Panc1 (cell line): Measurements from ENCODE around the gene CCDC102A. TPM values are rescaled to one million over a fixed set of nuclear protein-coding genes. Genes with fewer than 3 reads are reported as not detected.

ENCODE experiments used
- ATAC-seq: fragments of 200-7000 bp; cut with Tn5 transposase; 2 replicates; pipeline ENCODE4 v1.9.1; 2020; ENCODE audit warnings: mild to moderate bottlenecking, moderate library complexity
- BruUV-seq: library from RNA; stranded (reverse); fragments of 400-500 nt; replicated peaks from 2 replicates; lab custom pipeline; 2021; lab: Mats Ljungman, UMichigan
- CTCF ChIA-PET: fragments of 300-600 bp; sonication (Branson Sonifier 250); formaldehyde crosslinking; loops from one replicate; lab custom pipeline; 2022; ENCODE audit warnings: antibody characterized with exemption; lab: Charles Lee
- POLR2A ChIA-PET: fragments of 300-600 bp; sonication (Branson Sonifier 250); formaldehyde crosslinking; loops from one replicate; lab custom pipeline; 2022; ENCODE audit warnings: antibody characterized with exemption; lab: Charles Lee
- DNase-seq: peaks from one replicate; pipeline ENCODE4 v3.0.0-alpha.2; 2010; ENCODE audit warnings: low read depth, low spot score
- H3K27ac ChIP-seq: 2 replicates; pipeline ENCODE4 v1.5.1; 2011; ENCODE audit warnings: mild to moderate bottlenecking, low read length, inconsistent platforms
- H3K27me3 ChIP-seq: fragments of 200-500 bp; sonication (Bioruptor generic); 2 replicates; pipeline ENCODE4 v1.6.0; 2014; ENCODE audit warnings: low read length, inconsistent platforms; ENCODE audit not compliant: control insufficient read depth, insufficient read depth
- H3K36me3 ChIP-seq: fragments of 200-500 bp; sonication (Bioruptor generic); 2 replicates; pipeline ENCODE4 v1.5.1; 2014; ENCODE audit warnings: inconsistent platforms, mild to moderate bottlenecking, low read length, moderate library complexity; ENCODE audit not compliant: control insufficient read depth, insufficient read depth
- H3K4me1 ChIP-seq: 2 replicates; pipeline ENCODE4 v1.5.1; 2011; ENCODE audit warnings: inconsistent platforms, mild to moderate bottlenecking, low read length, moderate library complexity; ENCODE audit not compliant: control insufficient read depth, insufficient read depth
- H3K4me3 ChIP-seq, 2 experiments: 2 replicates each; pipeline ENCODE4 v1.5.1; 2011 to 2012; ENCODE audit warnings: low read depth in 2 of 2, low read length in 2 of 2, mild to moderate bottlenecking in 2 of 2, inconsistent platforms in 1 of 2, moderate library complexity in 1 of 2
- H3K9me3 ChIP-seq: fragments of 200-500 bp; sonication (Bioruptor generic); 2 replicates; pipeline ENCODE4 v1.5.1; 2014; ENCODE audit warnings: low read depth, mild to moderate bottlenecking, inconsistent platforms, low read length, moderate library complexity; ENCODE audit not compliant: control insufficient read depth, insufficient read depth
- POLR2AphosphoS5 ChIP-seq: IDR thresholded peaks from 2 replicates; pipeline ENCODE4 v1.6.1; 2012; ENCODE audit warnings: mild to moderate bottlenecking, low read depth, low read length, moderate library complexity
- SIN3A ChIP-seq: IDR thresholded peaks from 2 replicates; pipeline ENCODE4 v1.6.1; 2012; ENCODE audit warnings: low read depth, mild to moderate bottlenecking, low read length, moderate library complexity, borderline replicate concordance; ENCODE audit not compliant: insufficient read depth
- TCF7L2 ChIP-seq: IDR thresholded peaks from 2 replicates; pipeline ENCODE4 v1.6.1; 2011; ENCODE audit warnings: mild to moderate bottlenecking, low read depth, low read length, inconsistent platforms
- in situ Hi-C: cut with HindIII; loops from 2 replicates; pipeline ENCODE4 v1.10.0; 2016; ENCODE audit warnings: low sequenced_read_pairs, low pct_unique_long_range_greater_than_20kb
- intact Hi-C: fragments of 100-400 bp; cut with micrococcal nuclease; formaldehyde crosslinking; loops from one replicate; pipeline ENCODE4 v1.10.0; 2022; ENCODE audit not compliant: unreplicated experiment
- total RNA-seq: library from RNA; stranded (reverse); gene quantifications from one replicate; pipeline ENCODE4 v1.2.1, GENCODE V29; 2021; ENCODE audit not compliant: unreplicated experiment
- TF ChIP-seq, protein P1 (sequence below), 2 experiments: IDR thresholded peaks; 2 replicates each; pipeline ENCODE4 v1.6.1; 2011 to 2012; ENCODE audit warnings: low read depth in 2 of 2, control low read depth in 1 of 2, low read length in 1 of 2, mild to moderate bottlenecking in 1 of 2, moderate library complexity in 1 of 2; ENCODE audit not compliant: insufficient read depth in 1 of 2
- TF ChIP-seq, protein P2 (sequence below): fragments of 450-650 bp; IDR thresholded peaks from 2 replicates; pipeline ENCODE4 v1.5.1; 2017; ENCODE audit warnings: mild to moderate bottlenecking

The CCDC102A gene
- total RNA-seq, 1 experiment from 2014 or later = 12.9 TPM

DNA sequence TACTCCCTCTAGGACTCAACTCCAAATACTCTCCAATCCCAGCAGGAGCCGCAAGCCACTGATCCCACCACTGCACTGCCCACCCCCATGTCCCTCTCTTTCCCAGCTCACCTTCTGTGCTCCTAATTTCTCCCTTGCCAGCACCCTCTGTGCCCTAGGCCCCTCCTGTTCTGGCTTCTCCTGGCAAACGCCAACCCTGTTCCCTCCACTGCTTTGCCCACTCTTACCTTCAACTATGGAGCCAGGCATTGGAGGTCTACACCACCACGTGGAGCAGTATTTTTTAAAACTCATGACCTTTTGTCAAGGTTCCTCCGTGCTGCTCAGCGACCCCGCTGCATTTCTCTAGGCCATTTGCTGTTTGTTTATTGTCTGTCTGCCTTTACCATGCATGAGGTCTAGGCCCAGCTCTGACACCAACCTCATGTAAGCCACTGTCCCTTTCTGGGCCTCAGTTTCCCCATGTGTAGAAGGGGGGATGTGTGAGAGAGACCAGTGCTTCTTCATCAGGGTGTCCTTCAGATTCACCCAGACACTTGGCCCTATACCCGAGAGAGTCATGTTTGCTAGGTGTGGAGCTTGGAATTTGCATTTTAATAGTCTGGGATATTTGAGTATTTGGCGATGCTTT is 4.6 kb downstream of the CCDC102A start:
- Histone ChIP-seq H3K4me1 (peaks cover 8% of the 10 kb centered on the region), H3K27ac (no peak overlapping the region), H3K36me3 (no peaks in the 10 kb centered on the region), H3K4me3 (no peak overlapping the region), H3K9me3 (no peaks in the 10 kb centered on the region), H3K27me3 (no peaks in the 10 kb centered on the region)
- in situ Hi-C loops = no loop called here
- DNase-seq = no peak
- intact Hi-C loops = no loop called here
- CTCF ChIA-PET = no interaction called here
- ATAC-seq = no peak
- BruUV-seq = no TSS peak
- POLR2A ChIA-PET = no interaction called here
- TF ChIP-seq, protein P1, sequence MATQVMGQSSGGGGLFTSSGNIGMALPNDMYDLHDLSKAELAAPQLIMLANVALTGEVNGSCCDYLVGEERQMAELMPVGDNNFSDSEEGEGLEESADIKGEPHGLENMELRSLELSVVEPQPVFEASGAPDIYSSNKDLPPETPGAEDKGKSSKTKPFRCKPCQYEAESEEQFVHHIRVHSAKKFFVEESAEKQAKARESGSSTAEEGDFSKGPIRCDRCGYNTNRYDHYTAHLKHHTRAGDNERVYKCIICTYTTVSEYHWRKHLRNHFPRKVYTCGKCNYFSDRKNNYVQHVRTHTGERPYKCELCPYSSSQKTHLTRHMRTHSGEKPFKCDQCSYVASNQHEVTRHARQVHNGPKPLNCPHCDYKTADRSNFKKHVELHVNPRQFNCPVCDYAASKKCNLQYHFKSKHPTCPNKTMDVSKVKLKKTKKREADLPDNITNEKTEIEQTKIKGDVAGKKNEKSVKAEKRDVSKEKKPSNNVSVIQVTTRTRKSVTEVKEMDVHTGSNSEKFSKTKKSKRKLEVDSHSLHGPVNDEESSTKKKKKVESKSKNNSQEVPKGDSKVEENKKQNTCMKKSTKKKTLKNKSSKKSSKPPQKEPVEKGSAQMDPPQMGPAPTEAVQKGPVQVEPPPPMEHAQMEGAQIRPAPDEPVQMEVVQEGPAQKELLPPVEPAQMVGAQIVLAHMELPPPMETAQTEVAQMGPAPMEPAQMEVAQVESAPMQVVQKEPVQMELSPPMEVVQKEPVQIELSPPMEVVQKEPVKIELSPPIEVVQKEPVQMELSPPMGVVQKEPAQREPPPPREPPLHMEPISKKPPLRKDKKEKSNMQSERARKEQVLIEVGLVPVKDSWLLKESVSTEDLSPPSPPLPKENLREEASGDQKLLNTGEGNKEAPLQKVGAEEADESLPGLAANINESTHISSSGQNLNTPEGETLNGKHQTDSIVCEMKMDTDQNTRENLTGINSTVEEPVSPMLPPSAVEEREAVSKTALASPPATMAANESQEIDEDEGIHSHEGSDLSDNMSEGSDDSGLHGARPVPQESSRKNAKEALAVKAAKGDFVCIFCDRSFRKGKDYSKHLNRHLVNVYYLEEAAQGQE (IDR thresholded peaks at IDR 0.05; ENCODE audit: insufficient read depth in 1 of 2, low read depth in 2 of 2, low read length in 1 of 2) = no peak
- TF ChIP-seq POLR2AphosphoS5 (no peak), TCF7L2 (no peak), SIN3A (no peak)
- TF ChIP-seq, protein P2, sequence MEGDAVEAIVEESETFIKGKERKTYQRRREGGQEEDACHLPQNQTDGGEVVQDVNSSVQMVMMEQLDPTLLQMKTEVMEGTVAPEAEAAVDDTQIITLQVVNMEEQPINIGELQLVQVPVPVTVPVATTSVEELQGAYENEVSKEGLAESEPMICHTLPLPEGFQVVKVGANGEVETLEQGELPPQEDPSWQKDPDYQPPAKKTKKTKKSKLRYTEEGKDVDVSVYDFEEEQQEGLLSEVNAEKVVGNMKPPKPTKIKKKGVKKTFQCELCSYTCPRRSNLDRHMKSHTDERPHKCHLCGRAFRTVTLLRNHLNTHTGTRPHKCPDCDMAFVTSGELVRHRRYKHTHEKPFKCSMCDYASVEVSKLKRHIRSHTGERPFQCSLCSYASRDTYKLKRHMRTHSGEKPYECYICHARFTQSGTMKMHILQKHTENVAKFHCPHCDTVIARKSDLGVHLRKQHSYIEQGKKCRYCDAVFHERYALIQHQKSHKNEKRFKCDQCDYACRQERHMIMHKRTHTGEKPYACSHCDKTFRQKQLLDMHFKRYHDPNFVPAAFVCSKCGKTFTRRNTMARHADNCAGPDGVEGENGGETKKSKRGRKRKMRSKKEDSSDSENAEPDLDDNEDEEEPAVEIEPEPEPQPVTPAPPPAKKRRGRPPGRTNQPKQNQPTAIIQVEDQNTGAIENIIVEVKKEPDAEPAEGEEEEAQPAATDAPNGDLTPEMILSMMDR = no peak

DNA sequence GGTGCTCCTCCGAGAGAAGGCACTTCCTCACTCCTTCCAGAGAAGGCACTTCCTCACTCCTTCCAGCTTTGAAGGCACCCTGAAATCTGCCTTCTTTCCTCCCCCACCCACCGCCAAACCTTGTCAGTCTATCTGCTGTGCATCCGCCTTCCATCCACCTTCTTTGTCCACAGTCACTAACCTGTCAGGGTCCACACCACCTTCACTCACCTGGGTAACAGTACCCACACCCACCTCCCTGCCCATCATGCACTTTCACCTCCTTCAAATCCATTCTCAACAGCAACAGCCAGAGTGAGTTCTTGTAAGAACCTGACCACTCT is 5.2 kb downstream of the CCDC102A start:
- in situ Hi-C loops = no loop called here
- BruUV-seq = no TSS peak

More for the DNA sequence above, 5.2 kb downstream of the CCDC102A start:
- TF ChIP-seq TCF7L2 = no peak
- TF ChIP-seq, protein P1 (IDR thresholded peaks at IDR 0.05; ENCODE audit: insufficient read depth in 1 of 2, low read depth in 2 of 2, low read length in 1 of 2) = no peak
- TF ChIP-seq, protein P2 = no peak
- no peak for TF ChIP-seq POLR2AphosphoS5
- no peak for TF ChIP-seq SIN3A
- Histone ChIP-seq H3K4me1 (peaks cover 8% of the 10 kb centered on the region), H3K4me3 (no peak overlapping the region), H3K27ac (no peak overlapping the region), H3K36me3 (no peaks in the 10 kb centered on the region), H3K9me3 (no peaks in the 10 kb centered on the region), H3K27me3 (no peaks in the 10 kb centered on the region)
- DNase-seq (no peak), ATAC-seq (no peak)
- ChIA-PET POLR2A (no interaction called here), CTCF (no interaction called here)
- intact Hi-C loops = no loop called here
